Lower leg skin (tissue), 3 donors: ENCODE results near the gene COL10A1.

ENCODE experiments used
- CTCF ChIP-seq, 3 donors: fragments of 450-650 bp; IDR thresholded peaks; one replicate each; pipeline ENCODE4 v1.5.1; 2016; ENCODE audit warnings: antibody characterized with exemption in 3 of 3, mild to moderate bottlenecking in 3 of 3, moderate library complexity in 2 of 3
- POLR2A ChIP-seq, 2 donors: fragments of 450-650 bp; IDR thresholded peaks; one replicate each; pipeline ENCODE4 v1.6.1; 2016 to 2017; ENCODE audit warnings: antibody characterized with exemption in 2 of 2, mild to moderate bottlenecking in 1 of 2, moderate library complexity in 1 of 2

DNA sequence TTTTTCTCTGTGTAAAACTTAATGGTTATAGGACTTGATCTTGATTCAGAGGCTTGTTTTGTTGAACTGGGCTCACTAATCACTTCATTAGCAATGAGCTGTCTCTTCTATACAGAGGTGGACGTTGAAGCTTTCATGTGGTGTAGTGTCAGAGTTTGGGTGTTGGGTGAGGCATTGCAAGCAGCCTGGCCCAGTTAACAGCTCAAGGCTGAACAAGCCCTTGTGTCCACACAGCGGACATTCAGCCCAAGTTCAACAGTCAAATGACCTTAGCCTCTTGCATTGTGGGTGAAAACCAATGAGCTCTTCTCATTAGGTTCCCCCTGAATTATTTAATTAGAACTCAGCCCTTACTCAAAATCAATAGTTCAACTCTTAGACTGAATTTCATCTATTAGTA, 12.5 kb downstream of the COL10A1 start:
- no peak for TF ChIP-seq CTCF (IDR thresholded peaks at IDR 0.05)
- TF ChIP-seq POLR2A (IDR thresholded peaks at IDR 0.05): no peak
